ENCODE results near the gene ACBD4.

- TF ChIP-seq, protein P1, sequence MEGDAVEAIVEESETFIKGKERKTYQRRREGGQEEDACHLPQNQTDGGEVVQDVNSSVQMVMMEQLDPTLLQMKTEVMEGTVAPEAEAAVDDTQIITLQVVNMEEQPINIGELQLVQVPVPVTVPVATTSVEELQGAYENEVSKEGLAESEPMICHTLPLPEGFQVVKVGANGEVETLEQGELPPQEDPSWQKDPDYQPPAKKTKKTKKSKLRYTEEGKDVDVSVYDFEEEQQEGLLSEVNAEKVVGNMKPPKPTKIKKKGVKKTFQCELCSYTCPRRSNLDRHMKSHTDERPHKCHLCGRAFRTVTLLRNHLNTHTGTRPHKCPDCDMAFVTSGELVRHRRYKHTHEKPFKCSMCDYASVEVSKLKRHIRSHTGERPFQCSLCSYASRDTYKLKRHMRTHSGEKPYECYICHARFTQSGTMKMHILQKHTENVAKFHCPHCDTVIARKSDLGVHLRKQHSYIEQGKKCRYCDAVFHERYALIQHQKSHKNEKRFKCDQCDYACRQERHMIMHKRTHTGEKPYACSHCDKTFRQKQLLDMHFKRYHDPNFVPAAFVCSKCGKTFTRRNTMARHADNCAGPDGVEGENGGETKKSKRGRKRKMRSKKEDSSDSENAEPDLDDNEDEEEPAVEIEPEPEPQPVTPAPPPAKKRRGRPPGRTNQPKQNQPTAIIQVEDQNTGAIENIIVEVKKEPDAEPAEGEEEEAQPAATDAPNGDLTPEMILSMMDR (IDR thresholded peaks at IDR 0.05): no peak
- no peak for TF ChIP-seq POLR2A (IDR thresholded peaks at IDR 0.05)
These were observed 24.5 kb upstream of the ACBD4 start for GRCh38 chr17:45110676-45111611.
